Panc1 (cell line): ENCODE measurements around the gene LLGL2. TPM values are rescaled to one million over a fixed set of nuclear protein-coding genes. Genes with fewer than 3 reads are reported as not detected.
"Not testable (repeated sequence)": the region's sequence is repeated elsewhere in the genome, so short reads cannot be mapped to it uniquely, and the experiment has no call there.

Source experiments
- ATAC-seq: fragments of 200-7000 bp; cut with Tn5 transposase; 2 replicates; pipeline ENCODE4 v1.9.1; 2020; ENCODE audit warnings: mild to moderate bottlenecking, moderate library complexity
- BruUV-seq: library from RNA; stranded (reverse); fragments of 400-500 nt; replicated peaks from 2 replicates; lab custom pipeline; 2021; lab: Mats Ljungman, UMichigan
- CTCF ChIA-PET: fragments of 300-600 bp; sonication (Branson Sonifier 250); formaldehyde crosslinking; loops from one replicate; lab custom pipeline; 2022; ENCODE audit warnings: antibody characterized with exemption; lab: Charles Lee
- POLR2A ChIA-PET: fragments of 300-600 bp; sonication (Branson Sonifier 250); formaldehyde crosslinking; loops from one replicate; lab custom pipeline; 2022; ENCODE audit warnings: antibody characterized with exemption; lab: Charles Lee
- DNase-seq: peaks from one replicate; pipeline ENCODE4 v3.0.0-alpha.2; 2010; ENCODE audit warnings: low read depth, low spot score
- H3K27ac ChIP-seq: 2 replicates; pipeline ENCODE4 v1.5.1; 2011; ENCODE audit warnings: mild to moderate bottlenecking, low read length, inconsistent platforms
- H3K27me3 ChIP-seq: fragments of 200-500 bp; sonication (Bioruptor generic); 2 replicates; pipeline ENCODE4 v1.6.0; 2014; ENCODE audit warnings: low read length, inconsistent platforms; ENCODE audit not compliant: control insufficient read depth, insufficient read depth
- H3K36me3 ChIP-seq: fragments of 200-500 bp; sonication (Bioruptor generic); 2 replicates; pipeline ENCODE4 v1.5.1; 2014; ENCODE audit warnings: inconsistent platforms, mild to moderate bottlenecking, low read length, moderate library complexity; ENCODE audit not compliant: control insufficient read depth, insufficient read depth
- H3K4me1 ChIP-seq: 2 replicates; pipeline ENCODE4 v1.5.1; 2011; ENCODE audit warnings: inconsistent platforms, mild to moderate bottlenecking, low read length, moderate library complexity; ENCODE audit not compliant: control insufficient read depth, insufficient read depth
- H3K4me3 ChIP-seq, 2 experiments: 2 replicates each; pipeline ENCODE4 v1.5.1; 2011 to 2012; ENCODE audit warnings: low read depth in 2 of 2, low read length in 2 of 2, mild to moderate bottlenecking in 2 of 2, inconsistent platforms in 1 of 2, moderate library complexity in 1 of 2
- H3K9me3 ChIP-seq: fragments of 200-500 bp; sonication (Bioruptor generic); 2 replicates; pipeline ENCODE4 v1.5.1; 2014; ENCODE audit warnings: low read depth, mild to moderate bottlenecking, inconsistent platforms, low read length, moderate library complexity; ENCODE audit not compliant: control insufficient read depth, insufficient read depth
- CTCF ChIP-seq: fragments of 450-650 bp; IDR thresholded peaks from 2 replicates; pipeline ENCODE4 v1.5.1; 2017; ENCODE audit warnings: mild to moderate bottlenecking
- POLR2AphosphoS5 ChIP-seq: IDR thresholded peaks from 2 replicates; pipeline ENCODE4 v1.6.1; 2012; ENCODE audit warnings: mild to moderate bottlenecking, low read depth, low read length, moderate library complexity
- REST ChIP-seq, 2 experiments: IDR thresholded peaks; 2 replicates each; pipeline ENCODE4 v1.6.1; 2011 to 2012; ENCODE audit warnings: low read depth in 2 of 2, control low read depth in 1 of 2, low read length in 1 of 2, mild to moderate bottlenecking in 1 of 2, moderate library complexity in 1 of 2; ENCODE audit not compliant: insufficient read depth in 1 of 2
- SIN3A ChIP-seq: IDR thresholded peaks from 2 replicates; pipeline ENCODE4 v1.6.1; 2012; ENCODE audit warnings: low read depth, mild to moderate bottlenecking, low read length, moderate library complexity, borderline replicate concordance; ENCODE audit not compliant: insufficient read depth
- TCF7L2 ChIP-seq: IDR thresholded peaks from 2 replicates; pipeline ENCODE4 v1.6.1; 2011; ENCODE audit warnings: mild to moderate bottlenecking, low read depth, low read length, inconsistent platforms
- in situ Hi-C: cut with HindIII; loops from 2 replicates; pipeline ENCODE4 v1.10.0; 2016; ENCODE audit warnings: low sequenced_read_pairs, low pct_unique_long_range_greater_than_20kb
- intact Hi-C: fragments of 100-400 bp; cut with micrococcal nuclease; formaldehyde crosslinking; loops from one replicate; pipeline ENCODE4 v1.10.0; 2022; ENCODE audit not compliant: unreplicated experiment
- total RNA-seq: library from RNA; stranded (reverse); gene quantifications from one replicate; pipeline ENCODE4 v1.2.1, GENCODE V29; 2021; ENCODE audit not compliant: unreplicated experiment

The LLGL2 gene
- total RNA-seq, 1 experiment from 2014 or later = 201 TPM

- POLR2A ChIA-PET = interaction anchor here (0.6 kb wide), 1 partner anchor 242 kb away, joined by 3 read pairs; no protein-coding TSS in a partner anchor
- H3K4me3 ChIP-seq = no peak overlapping the region
- TF ChIP-seq TCF7L2 (no peak), CTCF (peak; percentile 18; the same call in 1 of the 2 replicates)
- peaks cover 21% of the 10 kb centered on the region for H3K4me1 ChIP-seq
- ATAC-seq (no peak), DNase-seq (no peak)
- CTCF ChIA-PET = interaction anchor here (0.7 kb wide), 1 partner anchor 60 kb away, joined by 3 read pairs; no protein-coding TSS in a partner anchor
- BruUV-seq = no TSS peak
- H3K27ac ChIP-seq = no peak overlapping the region
- no peaks in the 10 kb centered on the region for H3K27me3 ChIP-seq
- peaks cover 12% of the 10 kb centered on the region; the same call in 1 of the 2 replicates for H3K36me3 ChIP-seq
- in situ Hi-C loops (no loop called here), intact Hi-C loops (no loop called here)
- no peaks in the 10 kb centered on the region for H3K9me3 ChIP-seq
Measured at GRCh38 chr17:75518983-75519537, 6.4 kb upstream of the LLGL2 start.

GRCh38 chr17:75520413-75520812 lies 5.1 kb upstream of the LLGL2 start:
- in situ Hi-C loops, BruUV-seq, intact Hi-C loops, DNase-seq, H3K9me3 ChIP-seq, ATAC-seq, H3K27ac ChIP-seq, H3K4me3 ChIP-seq, H3K36me3 ChIP-seq, H3K27me3 ChIP-seq: not testable (repeated sequence)
- peaks cover 21% of the 10 kb centered on the region for H3K4me1 ChIP-seq
- POLR2A ChIA-PET = interaction anchor here (0.6 kb wide), 1 partner anchor 24 kb away, joined by 10 read pairs; no protein-coding TSS in a partner anchor
- CTCF ChIA-PET = interaction anchor here (0.6 to 0.7 kb wide), 2 partner anchors 318 to 425 kb away, joined by 3 read pairs; no protein-coding TSS in a partner anchor

- no peak overlapping the region for H3K27ac ChIP-seq
- CTCF ChIA-PET = no interaction called here
- no peak for TF ChIP-seq SIN3A
- TF ChIP-seq POLR2AphosphoS5 = no peak
- no peak for TF ChIP-seq CTCF
- no peak for TF ChIP-seq REST (IDR thresholded peaks at IDR 0.05; ENCODE audit: insufficient read depth in 1 of 2, low read depth in 2 of 2, low read length in 1 of 2)
- no peak for TF ChIP-seq TCF7L2
- no peaks in the 10 kb centered on the region for H3K9me3 ChIP-seq
- ATAC-seq (no peak), DNase-seq (no peak)
- POLR2A ChIA-PET = no interaction called here
- no TSS peak for BruUV-seq
- in situ Hi-C loops (no loop called here), intact Hi-C loops (no loop called here)
- H3K4me1 ChIP-seq = peaks cover 22% of the 10 kb centered on the region
- no peaks in the 10 kb centered on the region for H3K27me3 ChIP-seq
- peaks cover 9% of the 10 kb centered on the region; the same call in 1 of the 2 replicates for H3K36me3 ChIP-seq
- H3K4me3 ChIP-seq = no peak overlapping the region
Measured at GRCh38 chr17:75521290-75521689, 4.2 kb upstream of the LLGL2 start.
